ENCODE data around the gene MIPOL1. TPM values are rescaled to one million over a fixed set of nuclear protein-coding genes. Genes with fewer than 3 reads are reported as not detected.
A peak's percentile ranks its signal among the peaks of the same experiment; 100 is the strongest.

Gene MIPOL1
- total RNA-seq, 1 donor from 2014 or later, result not detected

DNA sequence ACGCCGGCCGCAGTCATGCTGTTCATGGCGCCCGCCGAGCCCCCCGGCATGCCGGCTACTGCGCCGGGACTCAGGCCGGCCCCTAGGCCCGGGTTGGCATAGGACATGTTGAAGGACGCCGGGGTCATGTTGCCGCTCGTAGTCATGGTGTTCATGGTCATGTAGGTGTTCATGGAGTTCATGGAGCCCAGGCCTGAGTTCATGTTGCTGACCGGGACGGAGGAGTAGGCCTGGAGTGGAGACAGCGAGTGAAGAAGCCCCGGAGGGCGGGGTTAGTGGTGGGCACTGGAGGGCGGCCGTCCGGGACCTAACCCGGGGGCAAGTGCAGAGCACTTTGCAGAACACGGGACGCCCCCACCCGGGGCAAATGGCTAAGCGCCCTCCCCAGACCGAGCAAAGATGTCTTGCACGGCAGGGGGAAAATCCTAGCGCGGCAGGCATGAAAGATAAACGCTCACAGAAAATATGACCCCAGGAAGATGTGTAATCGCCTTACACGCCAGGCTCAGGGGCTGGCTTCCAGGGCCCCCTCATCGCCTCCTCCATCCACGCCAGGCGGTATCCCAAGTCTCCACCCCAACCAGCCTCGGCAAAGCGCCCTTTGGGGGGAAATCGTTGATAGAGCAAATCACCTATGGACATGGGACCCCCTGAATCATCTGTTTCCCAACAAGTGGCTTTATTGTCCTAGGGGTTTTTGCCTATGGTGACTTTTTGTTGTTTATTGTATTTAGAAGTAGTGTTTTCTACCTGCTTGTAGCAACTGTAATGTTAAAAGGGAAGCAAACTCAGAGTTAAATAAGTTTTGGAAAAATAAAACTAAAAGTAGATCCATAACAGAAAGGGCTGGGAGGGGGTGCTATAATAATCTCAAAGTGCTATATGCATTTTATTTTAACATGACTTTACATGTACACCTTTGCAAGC lies 395.0 kb downstream of the MIPOL1 start:
- ChIA-PET POLR2A (no interaction called here), CTCF (no interaction called here)
- Mint-ChIP-seq H3K4me1 (peaks cover 13% of the 10 kb centered on the region), H3K9me3 (no peaks in the 10 kb centered on the region), H3K36me3 (ENCODE audit: low read depth) (no peaks in the 10 kb centered on the region), H3K27ac (no peak overlapping the region), H3K27me3 (peaks cover 61% of the 10 kb centered on the region), H3K4me3 (no peak overlapping the region)
- ATAC-seq (ENCODE audit: low read depth) (no peak), DNase-seq (no peak)
- intact Hi-C loops (cut with micrococcal nuclease), result no loop called here
- TF ChIP-seq, protein P1, sequence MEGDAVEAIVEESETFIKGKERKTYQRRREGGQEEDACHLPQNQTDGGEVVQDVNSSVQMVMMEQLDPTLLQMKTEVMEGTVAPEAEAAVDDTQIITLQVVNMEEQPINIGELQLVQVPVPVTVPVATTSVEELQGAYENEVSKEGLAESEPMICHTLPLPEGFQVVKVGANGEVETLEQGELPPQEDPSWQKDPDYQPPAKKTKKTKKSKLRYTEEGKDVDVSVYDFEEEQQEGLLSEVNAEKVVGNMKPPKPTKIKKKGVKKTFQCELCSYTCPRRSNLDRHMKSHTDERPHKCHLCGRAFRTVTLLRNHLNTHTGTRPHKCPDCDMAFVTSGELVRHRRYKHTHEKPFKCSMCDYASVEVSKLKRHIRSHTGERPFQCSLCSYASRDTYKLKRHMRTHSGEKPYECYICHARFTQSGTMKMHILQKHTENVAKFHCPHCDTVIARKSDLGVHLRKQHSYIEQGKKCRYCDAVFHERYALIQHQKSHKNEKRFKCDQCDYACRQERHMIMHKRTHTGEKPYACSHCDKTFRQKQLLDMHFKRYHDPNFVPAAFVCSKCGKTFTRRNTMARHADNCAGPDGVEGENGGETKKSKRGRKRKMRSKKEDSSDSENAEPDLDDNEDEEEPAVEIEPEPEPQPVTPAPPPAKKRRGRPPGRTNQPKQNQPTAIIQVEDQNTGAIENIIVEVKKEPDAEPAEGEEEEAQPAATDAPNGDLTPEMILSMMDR (IDR thresholded peaks at IDR 0.05), result no peak

DNA sequence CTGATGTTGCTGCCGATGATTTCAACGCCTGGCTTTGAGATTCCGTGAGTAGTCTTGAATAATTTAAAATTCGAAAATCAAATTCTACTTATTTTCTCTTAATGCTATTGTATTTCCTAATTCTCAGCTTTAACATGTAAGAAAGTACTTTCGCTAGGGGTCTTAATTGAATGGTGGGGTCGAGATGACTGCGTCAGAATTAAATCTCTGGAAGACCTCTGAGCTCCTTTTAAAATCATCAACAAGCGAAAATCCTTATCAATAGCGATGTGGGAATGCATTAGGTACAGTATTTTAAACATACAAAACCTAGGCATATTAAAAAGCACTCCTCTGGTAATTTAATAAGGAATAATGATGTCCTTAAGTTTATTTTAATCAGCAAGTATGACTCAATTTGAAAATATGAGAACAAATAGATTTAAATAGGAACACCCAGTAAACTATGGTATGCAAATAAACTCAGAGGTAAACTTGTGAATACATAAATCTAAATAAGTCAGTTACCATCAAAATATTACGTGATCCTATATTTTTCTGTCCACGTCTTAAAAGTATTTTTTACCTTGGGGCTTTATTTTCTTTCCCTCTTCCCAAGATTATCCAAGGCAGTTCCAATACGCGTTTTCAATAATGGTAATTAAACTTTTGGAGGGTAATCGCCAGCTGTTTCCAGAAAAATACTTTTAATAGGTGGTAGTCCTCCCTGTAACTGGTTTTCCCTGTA lies 395.9 kb downstream of the MIPOL1 start:
- H3K9me3 Mint-ChIP-seq, result no peaks in the 10 kb centered on the region
- POLR2A ChIA-PET, result no interaction called here
- no peak for ATAC-seq (ENCODE audit: low read depth)
- CTCF ChIA-PET, result no interaction called here
- no peak overlapping the region for H3K27ac Mint-ChIP-seq
- peaks cover 60% of the 10 kb centered on the region for H3K27me3 Mint-ChIP-seq
- no peak overlapping the region for H3K4me3 Mint-ChIP-seq
- TF ChIP-seq, protein P1 (IDR thresholded peaks at IDR 0.05), result no peak
- intact Hi-C loops (cut with micrococcal nuclease), result no loop called here
- no peaks in the 10 kb centered on the region for H3K36me3 Mint-ChIP-seq (ENCODE audit: low read depth)
- peaks cover 14% of the 10 kb centered on the region for H3K4me1 Mint-ChIP-seq
- no peak for DNase-seq

DNA sequence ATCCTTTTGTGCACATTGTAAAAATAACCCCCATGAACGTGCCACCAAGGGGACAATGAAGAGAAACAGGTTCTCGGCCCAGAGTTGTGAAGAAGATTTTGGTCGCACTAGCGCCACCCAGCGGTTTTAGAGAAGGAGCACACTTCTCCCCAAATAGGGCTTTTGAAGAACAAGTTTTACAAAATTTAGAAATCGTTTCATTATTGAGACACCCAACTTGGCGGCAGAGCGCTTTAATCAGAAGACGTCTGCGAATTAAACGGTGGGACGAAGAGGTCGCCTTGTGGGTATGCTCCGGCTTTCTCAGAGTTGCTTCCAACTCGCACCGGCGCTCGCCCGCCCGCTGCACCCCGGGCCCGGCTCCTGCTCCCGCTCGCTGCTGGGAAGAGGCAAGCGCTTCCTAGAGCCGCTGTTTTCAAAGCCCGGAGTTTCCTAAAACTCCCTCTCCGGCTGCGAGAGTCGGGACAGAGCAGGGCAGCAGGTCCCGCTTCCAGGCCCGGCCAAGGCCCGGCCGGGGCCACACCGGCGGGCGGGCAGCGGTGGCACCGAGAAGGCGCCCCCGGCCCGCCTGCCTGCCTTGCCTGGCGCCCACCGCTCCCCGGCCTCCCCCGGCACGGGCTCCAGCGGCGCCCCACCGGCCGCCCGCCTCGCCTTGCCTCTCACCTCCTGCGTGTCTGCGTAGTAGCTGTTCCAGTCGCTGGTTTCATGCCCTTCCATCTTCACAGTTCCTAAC lies 396.7 kb downstream of the MIPOL1 start:
- Mint-ChIP-seq H3K4me3 (no peak overlapping the region), H3K27ac (peak overlapping the region; percentile 41), H3K4me1 (peaks cover 19% of the 10 kb centered on the region), H3K36me3 (ENCODE audit: low read depth) (no peaks in the 10 kb centered on the region), H3K9me3 (no peaks in the 10 kb centered on the region), H3K27me3 (peaks cover 59% of the 10 kb centered on the region)
- ATAC-seq (ENCODE audit: low read depth) (no peak), DNase-seq (no peak)
- intact Hi-C loops (cut with micrococcal nuclease), result no loop called here
- TF ChIP-seq, protein P1 (IDR thresholded peaks at IDR 0.05), result no peak
- ChIA-PET CTCF (no interaction called here), POLR2A (no interaction called here)

DNA sequence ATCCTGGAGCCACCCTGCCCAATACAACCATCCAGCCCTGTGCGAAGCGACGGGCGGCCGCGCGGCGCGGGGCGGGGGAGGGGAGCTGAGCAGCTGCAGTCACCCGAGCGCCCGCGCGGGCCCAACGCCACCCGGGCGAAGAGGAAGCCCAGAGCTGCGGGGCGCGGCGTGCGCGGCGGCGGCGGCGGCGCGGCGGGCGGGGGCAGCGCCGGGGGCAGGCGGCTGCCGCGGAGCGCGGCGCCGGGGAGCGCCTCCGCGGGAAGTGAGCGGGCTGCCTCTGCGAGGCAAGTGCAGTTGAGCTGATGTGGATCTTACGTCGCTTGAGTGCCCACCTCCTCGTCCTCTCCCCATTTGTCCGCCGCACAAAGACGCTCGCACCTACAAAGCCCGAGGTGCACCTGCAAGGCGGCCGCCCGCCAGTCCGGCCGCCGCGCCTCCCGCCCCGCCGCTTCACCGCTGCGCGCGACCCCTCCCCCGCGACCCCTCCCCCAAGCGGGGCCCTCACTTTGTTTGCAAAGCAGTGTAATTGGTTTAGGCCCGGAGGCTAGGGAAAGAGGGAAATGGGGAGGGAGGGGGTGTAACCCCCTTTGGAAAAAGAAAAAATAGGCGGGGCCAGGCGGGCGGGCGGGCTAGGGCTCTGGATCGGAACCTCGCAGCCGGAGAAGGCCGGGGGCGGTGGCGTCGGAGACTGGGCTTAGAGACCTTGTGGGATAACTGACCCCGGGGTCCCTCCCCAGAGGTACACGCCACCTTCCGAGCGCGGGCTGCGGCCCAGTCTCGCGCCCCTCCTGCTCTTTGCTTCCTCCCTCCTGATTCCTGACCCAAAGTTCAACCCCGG lies 397.5 kb downstream of the MIPOL1 start, which contains the start of the genes FOXA1 and TTC6:
TSS of gene FOXA1 (minus strand) at position 279 of the 838 bp plus-strand sequence. CDS start at position 2, 277 bp downstream.
TSS of gene TTC6 (plus strand) at position 659 of the 838 bp plus-strand sequence. CDS start 26,436 bp downstream, outside the sequence.
- peak within 1 kb of the TSS; percentile 63 for H3K4me3 Mint-ChIP-seq
- POLR2A ChIA-PET, result no interaction called here
- peak within 1 kb of the TSS; percentile 71 for H3K27ac Mint-ChIP-seq
- CTCF ChIA-PET, result no interaction called here
- DNase-seq, result no peak
- TF ChIP-seq, protein P1 (IDR thresholded peaks at IDR 0.05), result no peak
- no peaks in the 10 kb centered on the region for H3K36me3 Mint-ChIP-seq (ENCODE audit: low read depth)
- intact Hi-C loops (cut with micrococcal nuclease), result loop anchor here (5.0 kb wide), 1 partner anchor 938 kb away; no protein-coding TSS in a partner anchor
- ATAC-seq (ENCODE audit: low read depth), result no peak
- H3K27me3 Mint-ChIP-seq, result peaks cover 60% of the 10 kb centered on the region
- H3K9me3 Mint-ChIP-seq, result no peaks in the 10 kb centered on the region
- H3K4me1 Mint-ChIP-seq, result peaks cover 21% of the 10 kb centered on the region
